HG03520 (cell line): ENCODE measurements around the gene RIPPLY2.
"Not testable (repeated sequence)": the region's sequence is repeated elsewhere in the genome, so short reads cannot be mapped to it uniquely, and the experiment has no call there.

Experiments used
- ATAC-seq: cut with Tn5 transposase; IDR thresholded peaks from one replicate; pipeline ENCODE4 v1.9.1; 2021; ENCODE audit warnings: mild to moderate bottlenecking, moderate library complexity; ENCODE audit not compliant: unreplicated experiment

RIPPLY2 gene

GRCh38 chr6:83893024-83893423 lies 39.9 kb downstream of the RIPPLY2 start:
- ATAC-seq: no peak

- ATAC-seq: not testable (repeated sequence)
Measured at GRCh38 chr6:83897094-83897493, 43.9 kb downstream of the RIPPLY2 start.

DNA sequence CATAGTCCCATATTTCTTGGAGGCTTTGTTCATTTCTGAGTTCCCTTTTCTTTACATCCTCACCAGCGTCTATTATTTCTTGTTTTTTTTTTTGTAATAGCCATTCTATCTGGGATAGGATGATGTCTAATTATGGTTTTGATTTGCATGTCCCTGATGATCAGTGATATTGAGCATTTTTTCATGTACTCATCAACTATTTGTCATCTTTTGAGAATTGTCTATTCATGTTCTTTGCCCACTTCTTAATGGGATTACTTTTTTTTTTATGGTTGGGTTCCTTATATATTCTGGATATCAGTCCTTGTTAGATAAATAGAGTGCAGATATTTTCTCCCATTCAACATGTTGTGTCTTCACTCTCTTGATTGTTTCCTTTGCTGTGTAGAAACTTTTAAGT lies 48.5 kb downstream of the RIPPLY2 start:
- no peak for ATAC-seq

- ATAC-seq: no peak
Measured at GRCh38 chr6:83904395-83904794, 51.2 kb downstream of the RIPPLY2 start.

- no peak for ATAC-seq
Measured at GRCh38 chr6:83905648-83906047, 52.5 kb downstream of the RIPPLY2 start.
